AG09319 (cell line): ENCODE results near the gene PRAMEF1.

Experiments
- DNase-seq: peaks from one replicate; pipeline ENCODE4 v3.0.0-alpha.2; 2010; ENCODE audit warnings: low read depth; ENCODE audit errors: extremely low read depth
- TF ChIP-seq, protein P1 (sequence below): IDR thresholded peaks from 2 replicates; pipeline ENCODE4 v1.5.1; 2011; ENCODE audit warnings: low read depth, mild to moderate bottlenecking, inconsistent platforms, low read length, moderate library complexity

Gene PRAMEF1

DNA sequence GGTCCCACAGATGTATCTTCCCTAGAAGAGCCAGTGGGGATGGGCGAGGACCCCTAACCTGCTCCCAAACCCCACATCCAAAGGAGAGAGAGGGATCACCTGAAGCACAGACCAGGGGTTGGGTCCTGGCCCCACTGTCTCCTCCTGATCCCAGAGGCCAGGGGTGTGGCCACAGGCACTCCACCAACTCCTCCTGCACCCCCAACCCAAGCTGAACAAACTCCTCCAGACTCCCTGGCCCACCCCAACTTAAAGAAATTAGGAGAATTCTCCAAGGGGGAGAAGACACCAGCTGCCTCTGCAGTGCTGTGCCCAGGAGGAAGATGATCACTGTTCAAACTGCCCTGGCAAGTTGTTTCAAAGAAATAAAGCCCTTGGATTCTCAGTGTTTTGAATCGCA, 22.2 kb upstream of the PRAMEF1 start:
- DNase-seq = no peak
- TF ChIP-seq, protein P1, sequence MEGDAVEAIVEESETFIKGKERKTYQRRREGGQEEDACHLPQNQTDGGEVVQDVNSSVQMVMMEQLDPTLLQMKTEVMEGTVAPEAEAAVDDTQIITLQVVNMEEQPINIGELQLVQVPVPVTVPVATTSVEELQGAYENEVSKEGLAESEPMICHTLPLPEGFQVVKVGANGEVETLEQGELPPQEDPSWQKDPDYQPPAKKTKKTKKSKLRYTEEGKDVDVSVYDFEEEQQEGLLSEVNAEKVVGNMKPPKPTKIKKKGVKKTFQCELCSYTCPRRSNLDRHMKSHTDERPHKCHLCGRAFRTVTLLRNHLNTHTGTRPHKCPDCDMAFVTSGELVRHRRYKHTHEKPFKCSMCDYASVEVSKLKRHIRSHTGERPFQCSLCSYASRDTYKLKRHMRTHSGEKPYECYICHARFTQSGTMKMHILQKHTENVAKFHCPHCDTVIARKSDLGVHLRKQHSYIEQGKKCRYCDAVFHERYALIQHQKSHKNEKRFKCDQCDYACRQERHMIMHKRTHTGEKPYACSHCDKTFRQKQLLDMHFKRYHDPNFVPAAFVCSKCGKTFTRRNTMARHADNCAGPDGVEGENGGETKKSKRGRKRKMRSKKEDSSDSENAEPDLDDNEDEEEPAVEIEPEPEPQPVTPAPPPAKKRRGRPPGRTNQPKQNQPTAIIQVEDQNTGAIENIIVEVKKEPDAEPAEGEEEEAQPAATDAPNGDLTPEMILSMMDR = no peak

DNA sequence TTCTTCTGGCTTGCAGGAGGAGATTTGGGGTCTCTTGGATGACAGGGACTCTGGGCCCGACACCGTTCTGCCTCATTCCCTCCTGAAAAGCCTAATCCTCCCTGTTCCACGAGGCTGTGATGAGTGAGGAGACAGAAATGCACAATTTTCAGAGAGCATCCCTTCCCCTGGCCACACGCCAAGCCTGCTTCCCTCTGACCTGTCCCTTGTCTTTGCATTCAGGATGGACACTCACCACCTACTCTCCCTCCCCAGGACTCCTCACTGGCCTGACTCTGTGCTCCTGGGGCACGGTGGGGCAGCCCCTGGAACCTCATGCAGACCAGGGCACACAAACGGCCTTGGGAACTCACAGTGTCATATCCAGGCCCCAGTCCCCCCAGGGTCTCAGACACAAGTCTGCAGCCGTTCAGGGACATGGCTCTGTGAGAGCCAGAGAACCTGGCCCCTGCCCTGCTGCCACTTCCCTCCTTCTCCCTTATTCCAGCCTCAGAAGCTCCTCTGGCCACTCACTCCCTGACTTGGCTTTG, 21.2 kb upstream of the PRAMEF1 start:
- TF ChIP-seq, protein P1 = no peak
- no peak for DNase-seq

- TF ChIP-seq, protein P1 = no peak
- no peak for DNase-seq
Measured at GRCh38 chr1:12770620-12771019, 20.6 kb upstream of the PRAMEF1 start.

DNA sequence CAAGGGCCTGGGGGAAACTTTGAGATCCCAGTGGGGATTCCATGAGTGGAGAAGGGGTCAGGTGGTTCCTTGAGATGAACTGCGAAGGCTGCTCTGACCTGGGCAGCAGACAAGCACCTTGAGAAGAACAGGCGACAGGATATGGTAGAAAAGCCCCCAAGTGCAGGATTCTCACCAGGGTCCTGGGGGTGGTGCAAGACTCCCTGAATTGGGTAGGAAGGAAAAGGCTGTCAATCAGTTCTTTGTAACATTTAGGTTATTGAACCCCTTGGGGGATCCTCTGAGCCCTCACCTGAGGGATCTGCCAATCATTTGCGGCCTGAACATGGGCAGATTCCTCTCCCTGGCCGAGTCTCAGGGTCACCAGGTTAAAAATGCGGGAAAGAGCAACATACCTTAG, 20.0 kb upstream of the PRAMEF1 start:
- no peak for DNase-seq
- TF ChIP-seq, protein P1 = no peak

GRCh38 chr1:12772520-12772919, 18.7 kb upstream of the PRAMEF1 start:
- TF ChIP-seq, protein P1 = no peak
- DNase-seq = no peak

GRCh38 chr1:12773438-12773837, 17.8 kb upstream of the PRAMEF1 start, which contains the start of gene PRAMEF12:
Gene PRAMEF12, plus strand, starts transcription at chr1:12773738. Its CDS starts 1,130 bp downstream, at chr1:12774868.
- DNase-seq = no peak
- TF ChIP-seq, protein P1 = no peak

DNA sequence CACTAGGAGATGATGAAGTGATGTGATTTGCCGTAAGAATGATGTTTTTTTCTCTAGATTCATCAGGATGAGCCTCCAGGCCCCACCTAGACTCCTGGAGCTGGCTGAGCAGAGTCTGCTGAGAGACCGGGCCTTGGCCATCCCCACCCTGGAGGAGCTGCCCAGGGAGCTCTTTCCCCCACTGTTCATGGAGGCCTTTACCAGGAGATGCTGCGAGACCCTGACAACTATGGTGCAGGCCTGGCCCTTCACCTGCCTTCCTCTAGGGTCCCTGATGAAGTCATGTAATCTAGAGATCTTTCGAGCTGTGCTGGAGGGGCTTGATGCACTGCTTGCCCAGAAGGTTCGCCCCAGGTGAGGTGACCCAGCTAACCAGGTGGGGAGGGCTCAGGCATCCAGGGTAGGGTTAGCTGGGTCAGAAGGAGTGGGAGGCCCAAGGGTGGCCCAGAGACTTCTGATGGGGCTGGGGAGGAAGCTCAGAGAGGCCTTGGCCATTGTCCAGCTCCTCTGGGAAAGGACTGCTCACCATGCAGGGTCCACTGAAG, 16.3 kb upstream of the PRAMEF1 start:
- DNase-seq = no peak
- TF ChIP-seq, protein P1 = no peak
